Fibroblast of pulmonary artery (primary cell): ENCODE data around the gene ZNF436.

Experiments
- DNase-seq: peaks from one replicate; pipeline ENCODE4 v3.0.0-alpha.2; 2010; ENCODE audit warnings: low read depth
- H3K4me3 ChIP-seq: replicated peaks from 2 replicates; pipeline ENCODE4 v1.5.1; 2011; ENCODE audit warnings: low read depth, mild to moderate bottlenecking, control low read depth, low read length, moderate library complexity
- TF ChIP-seq, protein P1 (sequence below): IDR thresholded peaks from 2 replicates; pipeline ENCODE4 v1.5.1; 2011; ENCODE audit warnings: mild to moderate bottlenecking, control low read depth, low read length, inconsistent platforms; ENCODE audit errors: missing control alignments

The ZNF436 gene

DNA sequence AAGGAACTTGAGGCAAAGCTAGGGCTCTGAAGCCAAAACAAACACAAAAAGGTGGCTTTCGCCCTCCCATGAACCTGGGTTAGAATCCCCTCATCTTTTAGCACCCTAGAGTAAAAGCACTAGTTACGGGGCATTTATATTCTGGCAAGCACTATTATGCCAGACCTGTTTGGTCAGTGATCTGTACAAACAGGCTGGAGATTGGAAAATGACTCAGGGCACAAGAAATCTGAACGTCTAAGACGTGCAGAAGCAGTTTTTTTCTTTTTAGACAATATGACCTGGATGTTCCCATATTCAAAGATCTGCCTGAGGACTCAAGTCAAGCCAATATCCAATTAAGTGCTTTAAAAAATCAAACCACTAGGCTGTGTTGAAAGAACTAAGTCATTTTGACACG is 3.0 kb downstream of the ZNF436 start:
- H3K4me3 ChIP-seq, result peak overlapping the region; percentile 98
- TF ChIP-seq, protein P1, sequence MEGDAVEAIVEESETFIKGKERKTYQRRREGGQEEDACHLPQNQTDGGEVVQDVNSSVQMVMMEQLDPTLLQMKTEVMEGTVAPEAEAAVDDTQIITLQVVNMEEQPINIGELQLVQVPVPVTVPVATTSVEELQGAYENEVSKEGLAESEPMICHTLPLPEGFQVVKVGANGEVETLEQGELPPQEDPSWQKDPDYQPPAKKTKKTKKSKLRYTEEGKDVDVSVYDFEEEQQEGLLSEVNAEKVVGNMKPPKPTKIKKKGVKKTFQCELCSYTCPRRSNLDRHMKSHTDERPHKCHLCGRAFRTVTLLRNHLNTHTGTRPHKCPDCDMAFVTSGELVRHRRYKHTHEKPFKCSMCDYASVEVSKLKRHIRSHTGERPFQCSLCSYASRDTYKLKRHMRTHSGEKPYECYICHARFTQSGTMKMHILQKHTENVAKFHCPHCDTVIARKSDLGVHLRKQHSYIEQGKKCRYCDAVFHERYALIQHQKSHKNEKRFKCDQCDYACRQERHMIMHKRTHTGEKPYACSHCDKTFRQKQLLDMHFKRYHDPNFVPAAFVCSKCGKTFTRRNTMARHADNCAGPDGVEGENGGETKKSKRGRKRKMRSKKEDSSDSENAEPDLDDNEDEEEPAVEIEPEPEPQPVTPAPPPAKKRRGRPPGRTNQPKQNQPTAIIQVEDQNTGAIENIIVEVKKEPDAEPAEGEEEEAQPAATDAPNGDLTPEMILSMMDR, result no peak
- no peak for DNase-seq

DNA sequence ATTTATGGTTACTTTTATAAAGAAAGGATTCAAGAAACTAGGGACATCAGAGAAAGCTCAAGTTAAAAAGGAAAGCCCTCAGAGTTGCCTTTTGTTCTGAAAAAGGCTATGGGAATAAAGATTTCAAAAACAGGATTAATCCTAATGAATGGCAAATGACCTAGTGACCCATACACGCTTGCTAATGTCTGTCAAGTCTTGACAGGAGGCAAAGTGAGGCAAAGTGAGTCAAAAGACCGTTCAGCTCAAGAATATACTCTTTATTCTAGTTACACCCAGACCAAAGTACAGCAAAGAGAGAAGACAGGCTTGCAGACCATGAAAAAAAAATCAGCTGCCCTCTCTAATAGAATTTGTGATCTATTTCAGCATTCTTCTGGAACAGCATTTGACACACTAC is 3.5 kb downstream of the ZNF436 start:
- peak overlapping the region; percentile 98 for H3K4me3 ChIP-seq
- DNase-seq, result no peak
- TF ChIP-seq, protein P1, result no peak

DNA sequence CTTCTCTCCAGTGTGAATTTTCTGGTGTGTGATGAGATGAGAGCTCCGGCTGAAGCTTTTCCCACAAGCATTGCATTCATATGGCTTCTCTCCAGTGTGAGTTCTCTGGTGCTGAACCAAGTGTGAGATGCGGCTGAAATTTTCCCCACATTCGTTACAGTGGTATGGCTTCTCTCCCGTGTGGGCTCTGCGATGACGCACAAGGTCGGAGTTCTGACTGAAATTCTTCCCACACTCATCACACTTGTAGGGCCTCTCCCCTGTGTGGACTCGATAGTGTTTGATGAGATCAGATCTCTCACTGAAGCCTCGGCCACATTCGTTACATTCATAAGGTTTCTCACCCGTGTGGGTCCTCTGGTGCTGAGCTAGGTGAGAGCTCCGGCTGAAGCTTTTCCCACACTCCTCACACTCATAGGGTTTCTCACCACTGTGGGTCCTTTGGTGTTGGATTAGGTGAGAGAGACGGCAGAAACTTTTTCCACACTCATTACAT is 7.4 kb downstream of the ZNF436 start:
- TF ChIP-seq, protein P1, result no peak
- H3K4me3 ChIP-seq, result no peak overlapping the region
- no peak for DNase-seq

DNA sequence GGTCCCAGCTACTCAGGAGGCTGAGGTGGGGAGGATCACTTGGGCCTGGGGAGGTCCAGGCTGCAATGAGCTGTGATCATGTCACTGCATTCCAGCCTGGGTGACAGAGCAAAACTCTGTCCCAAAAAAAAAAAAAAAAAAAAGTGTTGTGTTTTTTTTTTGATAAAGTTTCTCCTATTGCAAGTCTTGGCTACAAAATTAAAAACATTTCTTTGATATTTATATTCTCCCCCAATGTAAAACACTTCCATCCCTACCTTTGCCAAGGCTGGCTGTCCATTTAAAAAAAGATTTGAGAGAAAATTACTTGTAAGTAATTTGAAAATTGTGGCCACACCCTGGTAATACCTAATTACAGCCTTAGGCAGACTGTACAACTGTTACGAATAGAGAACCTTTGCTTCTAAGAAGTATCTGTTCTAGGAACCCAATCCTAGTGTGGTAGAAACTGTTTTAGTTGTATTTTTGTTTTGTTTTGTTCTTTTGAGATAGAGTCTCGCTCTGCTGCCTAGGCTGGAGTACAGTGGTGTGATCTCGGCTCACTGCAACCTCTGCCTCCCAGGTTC is 11.2 kb downstream of the ZNF436 start:
- TF ChIP-seq, protein P1, result no peak
- no peak for DNase-seq
- H3K4me3 ChIP-seq, result no peak overlapping the region

DNA sequence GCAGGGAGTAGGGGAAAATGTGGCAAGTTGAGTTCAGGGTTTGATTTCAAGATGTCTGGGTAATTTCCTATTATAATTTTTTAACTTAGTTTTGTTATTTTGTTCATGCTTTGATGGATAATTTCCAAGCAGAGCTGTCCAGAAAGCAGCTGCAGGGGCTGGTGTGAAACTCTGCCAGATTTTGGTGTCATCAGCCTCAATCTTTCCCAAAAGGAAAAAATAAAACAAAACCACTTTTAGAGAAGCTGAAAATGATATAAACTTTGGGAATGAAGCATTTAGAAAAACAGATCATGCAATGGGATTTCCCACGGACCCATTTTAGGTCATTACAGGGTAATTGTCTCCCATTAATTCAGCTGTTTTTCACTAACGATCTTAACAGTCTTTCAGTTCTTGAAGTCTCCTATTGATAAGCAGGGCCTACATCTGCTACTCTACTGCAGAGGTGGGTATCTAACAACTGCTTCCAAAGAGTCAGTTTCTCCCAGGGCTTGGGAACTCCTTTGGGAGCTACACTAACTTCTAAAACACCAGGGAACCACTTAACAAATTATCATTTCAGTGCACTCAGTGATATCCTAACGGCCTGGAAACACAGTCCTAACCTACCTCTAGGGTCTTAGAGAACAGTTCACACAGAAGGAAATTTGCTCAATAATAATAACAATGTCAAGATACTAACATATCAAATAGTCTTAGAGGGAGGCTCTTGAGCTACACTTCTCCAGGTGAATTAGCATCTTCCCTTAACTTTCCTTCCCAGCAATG is 12.3 kb downstream of the ZNF436 start:
- no peak overlapping the region for H3K4me3 ChIP-seq
- TF ChIP-seq, protein P1, result no peak
- no peak for DNase-seq

DNA sequence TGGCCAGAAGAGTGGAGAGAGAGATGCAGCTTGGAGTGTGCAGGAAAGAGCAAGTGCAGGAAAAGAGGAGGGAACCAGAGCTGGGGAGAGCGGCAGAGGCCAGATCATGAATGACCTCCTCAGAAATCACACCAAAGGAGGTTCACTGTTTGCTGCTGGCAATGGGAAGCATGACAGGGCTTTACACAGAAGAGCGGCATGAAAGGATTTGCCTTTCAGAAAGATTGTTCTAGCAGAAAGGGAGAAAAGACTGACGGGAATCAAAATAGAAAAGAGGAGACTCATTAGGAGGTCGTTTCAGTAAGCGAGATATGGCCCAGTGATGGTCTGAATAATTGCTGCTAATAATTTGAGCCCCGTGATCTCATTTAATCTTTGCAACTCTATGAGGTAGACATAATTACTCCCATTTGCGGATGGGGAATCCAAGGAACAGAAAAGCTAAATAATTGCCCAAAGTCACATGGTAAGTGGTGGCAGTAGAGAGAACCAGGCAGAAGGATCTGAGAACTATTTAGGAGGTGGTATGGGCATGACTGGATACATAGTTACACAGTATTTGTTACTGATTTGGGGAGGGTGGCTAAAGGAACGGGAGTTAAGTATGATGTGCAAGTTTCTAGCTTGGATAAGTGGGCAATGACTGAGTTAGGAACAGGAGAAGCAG is 13.0 kb downstream of the ZNF436 start:
- TF ChIP-seq, protein P1, result no peak
- no peak overlapping the region for H3K4me3 ChIP-seq
- no peak for DNase-seq
